HepG2 (cell line): ENCODE results near the gene ANKRD22. TPM values are rescaled to one million over a fixed set of nuclear protein-coding genes. Genes with fewer than 3 reads are reported as not detected.
A peak's percentile ranks its signal among the peaks of the same experiment; 100 is the strongest.

Source experiments
- ATAC-seq: fragments of 200-7000 bp; cut with Tn5 transposase; 3 replicates; pipeline ENCODE4 v1.9.1; 2020; ENCODE audit warnings: mild to moderate bottlenecking, moderate library complexity
- BruUV-seq: library from RNA; stranded (reverse); fragments of 400-500 nt; replicated peaks from 2 replicates; lab custom pipeline; 2021; lab: Mats Ljungman, UMichigan
- CTCF ChIA-PET: fragments of 300-600 bp; formaldehyde crosslinking; extraction: SDS; loops from one replicate; lab custom pipeline; 2021; ENCODE audit warnings: low total read pairs, inconsistent platforms, low intra/inter-chr PET ratio; lab: Yijun Ruan, JAX
- POLR2A ChIA-PET: fragments of 350-600 bp; sonication (Branson Sonifier 250); formaldehyde crosslinking; loops from one replicate; lab custom pipeline; 2020; ENCODE audit warnings: antibody characterized with exemption, inconsistent platforms; lab: Yijun Ruan, JAX
- DNase-seq: peaks from one replicate; pipeline ENCODE4 v3.0.0-alpha.2; 2015; ENCODE audit warnings: low spot score
- FAIRE-seq: peaks from 3 replicates; lab custom pipeline; 2011; peaks lifted over from hg19 to GRCh38; lab: Jason Lieb, UNC
- H2AFZ ChIP-seq: one replicate; pipeline ENCODE4 v1.6.1; 2011; ENCODE audit warnings: low read length, inconsistent platforms
- H3K27ac ChIP-seq: fragments of 300-600 bp; 3 replicates; pipeline ENCODE4 v1.8.0; 2011; ENCODE audit warnings: mixed run types, mild to moderate bottlenecking, mixed read lengths, low read length, inconsistent platforms; ENCODE audit not compliant: insufficient read depth; ENCODE audit errors: extremely low read length
- H3K27me3 ChIP-seq, 2 experiments: fragments of 200-600 bp in 1 of 2; 2 replicates in 1 of 2; 3 replicates in 1 of 2; pipeline versions ENCODE4 v1.6.0 to v1.8.0; 2011; ENCODE audit warnings: low read length in 2 of 2, mild to moderate bottlenecking in 2 of 2, moderate library complexity in 2 of 2, inconsistent platforms in 1 of 2; ENCODE audit not compliant: insufficient read depth in 2 of 2, control insufficient read depth in 1 of 2
- H3K36me3 ChIP-seq, 2 experiments: fragments of 200-600 bp in 1 of 2; replicated peaks in 1 of 2; 2 replicates in 1 of 2; 3 replicates in 1 of 2; pipeline versions ENCODE4 v1.5.1 to v1.8.0; 2011; ENCODE audit warnings: low read length in 2 of 2, inconsistent platforms in 1 of 2; ENCODE audit not compliant: insufficient read depth in 2 of 2, control insufficient read depth in 1 of 2
- H3K4me1 ChIP-seq: 2 replicates; pipeline ENCODE4 v1.5.1; 2012; ENCODE audit warnings: low read length, inconsistent platforms; ENCODE audit not compliant: insufficient read depth
- H3K4me2 ChIP-seq: 2 replicates; pipeline ENCODE4 v1.6.0; 2011; ENCODE audit warnings: low read depth, low read length, inconsistent platforms
- H3K4me3 ChIP-seq, 3 experiments: fragments of 200-600 bp in 1 of 3; sonication (generic), shearing (Covaris generic) in 1 of 3; replicated peaks in 1 of 3; 2 replicates each; pipeline ENCODE4 v1.5.1; 2011 to 2016; ENCODE audit warnings: low read length in 3 of 3, inconsistent platforms in 2 of 3, low read depth in 2 of 3, mild to moderate bottlenecking in 2 of 3, control low read depth in 1 of 3, mixed read lengths in 1 of 3; ENCODE audit not compliant: insufficient read depth in 1 of 3
- H3K79me2 ChIP-seq: one replicate; pipeline ENCODE4 v1.6.1; 2011; ENCODE audit warnings: low read length, inconsistent platforms; ENCODE audit not compliant: insufficient read depth
- H3K9ac ChIP-seq: 2 replicates; pipeline ENCODE4 v1.6.0; 2011; ENCODE audit warnings: mild to moderate bottlenecking, low read depth, low read length, inconsistent platforms; ENCODE audit not compliant: insufficient read depth
- H3K9me3 ChIP-seq: 2 replicates; pipeline ENCODE4 v1.5.1; 2012; ENCODE audit warnings: mild to moderate bottlenecking, low read length
- H4K20me1 ChIP-seq: 2 replicates; pipeline ENCODE4 v1.6.0; 2011; ENCODE audit warnings: inconsistent platforms, mild to moderate bottlenecking, low read length, moderate library complexity; ENCODE audit not compliant: insufficient read depth
- ZNF468 ChIP-seq: sonication (generic); formaldehyde crosslinking; IDR thresholded peaks from 2 replicates; pipeline ENCODE4 v1.8.0; 2022; ENCODE audit warnings: mild to moderate bottlenecking, moderate library complexity, missing genetic modification reagents
- WGBS: methylation state at CpG from one replicate; pipeline ENCODE4 v1.1.6; 2017; ENCODE audit warnings: low lambda C conversion rate; 5-methylcytosine and 5-hydroxymethylcytosine counted together
- in situ Hi-C: cut with HindIII; loops from 2 replicates; pipeline ENCODE4 v1.10.0; 2017; ENCODE audit warnings: low pct_unique_long_range_greater_than_20kb; ENCODE audit not compliant: extremely low pct_ligation_motif_present
- intact Hi-C: fragments of 100-400 bp; cut with micrococcal nuclease; formaldehyde crosslinking; loops from one replicate; pipeline ENCODE4 v1.10.0; 2022; ENCODE audit not compliant: unreplicated experiment
- polyA plus RNA-seq, 8 experiments: library from polyadenylated mRNA; depleted of rRNA in 3 of 8; stranded (reverse) in 7 of 8; unstranded in 1 of 8; fragments of >200 nt; fragmentation: Illumina TruSeq in 4 of 8; extraction: Trizol in 4 of 8; gene quantifications; 2 replicates each; pipeline versions ENCODE4 v1.2.1 to v1.2.3, GENCODE V29; 2011 to 2016; ENCODE audit warnings: low read depth in 4 of 8, missing spikeins in 1 of 8, mixed read lengths in 1 of 8; ENCODE audit not compliant: insufficient read depth in 1 of 8
- total RNA-seq, 5 experiments: library from RNA; depleted of rRNA; stranded (reverse); fragments of >200 nt; fragmentation: Illumina TruSeq; extraction: Trizol; gene quantifications; 2 replicates each; pipeline ENCODE4 v1.2.3, GENCODE V29; 2016; ENCODE audit warnings: low read depth in 1 of 5
- TF ChIP-seq, protein P1 (sequence below): sonication (generic); formaldehyde crosslinking; IDR thresholded peaks from 2 replicates; pipeline ENCODE4 v1.4.0; 2020; ENCODE audit warnings: missing genetic modification reagents

The ANKRD22 gene
- total and polyA plus RNA-seq, 2 of the 13 experiments (the other 11 are each of a cell fraction or from before 2014, with no cell fraction given) = not detected

DNA sequence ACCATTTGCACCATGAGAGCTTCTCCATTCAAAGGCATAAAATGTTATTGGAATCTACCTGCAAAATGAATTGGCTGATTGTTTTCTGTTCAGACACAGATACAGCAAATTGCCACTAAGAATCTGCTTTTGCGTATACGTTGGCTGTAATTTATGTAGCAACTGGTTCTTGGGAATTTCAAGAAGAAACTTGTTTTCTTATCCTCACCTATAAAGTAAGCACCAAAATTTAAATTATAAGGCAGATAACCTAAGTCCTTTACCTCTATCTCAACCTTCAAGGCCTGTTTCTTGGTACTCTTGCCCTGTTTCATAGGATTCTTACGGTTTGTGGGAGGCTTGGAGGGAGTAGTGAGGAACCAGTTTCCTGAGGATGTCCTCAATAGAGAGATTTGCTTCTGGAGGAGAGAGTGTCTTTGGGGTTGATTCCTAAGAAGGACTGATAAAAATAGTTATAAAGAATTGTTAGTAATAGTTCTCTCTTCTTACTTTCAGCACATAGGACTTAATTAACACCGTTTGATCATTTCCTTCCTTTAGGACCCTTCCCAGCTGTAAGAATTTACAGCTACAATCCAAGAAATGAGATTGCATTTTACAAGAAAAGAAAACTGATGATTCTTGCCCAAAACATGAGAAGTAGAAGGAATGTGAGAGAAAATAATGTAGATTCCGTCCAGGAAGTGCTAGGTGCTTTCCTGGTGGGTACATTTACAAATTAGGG is 30.4 kb upstream of the ANKRD22 start:
- H3K4me3 ChIP-seq = no peak overlapping the region
- H4K20me1 ChIP-seq = no peaks in the 10 kb centered on the region
- 80% methylated on average over 5 of the region's 5 CpGs for WGBS
- no peak overlapping the region for H3K9ac ChIP-seq
- BruUV-seq = no TSS peak
- in situ Hi-C loops = no loop called here
- peaks cover 20% of the 10 kb centered on the region for H3K4me1 ChIP-seq
- CTCF ChIA-PET = no interaction called here
- DNase-seq (no peak), ATAC-seq (no peak), FAIRE-seq (no peak)
- H3K9me3 ChIP-seq = no peaks in the 10 kb centered on the region
- peaks cover 0 to 15% of the 10 kb centered on the region in 2 experiments; a peak in 1 of 5 replicates for H3K27me3 ChIP-seq
- no peaks in the 10 kb centered on the region for H3K79me2 ChIP-seq
- intact Hi-C loops = loop anchor here (2.0 to 5.0 kb wide), 3 partner anchors 47 to 140 kb away; no protein-coding TSS in a partner anchor
- H2AFZ ChIP-seq = no peak overlapping the region
- POLR2A ChIA-PET = no interaction called here
- H3K36me3 ChIP-seq = no peaks in the 10 kb centered on the region
- no peak overlapping the region for H3K27ac ChIP-seq
- TF ChIP-seq, protein P1, sequence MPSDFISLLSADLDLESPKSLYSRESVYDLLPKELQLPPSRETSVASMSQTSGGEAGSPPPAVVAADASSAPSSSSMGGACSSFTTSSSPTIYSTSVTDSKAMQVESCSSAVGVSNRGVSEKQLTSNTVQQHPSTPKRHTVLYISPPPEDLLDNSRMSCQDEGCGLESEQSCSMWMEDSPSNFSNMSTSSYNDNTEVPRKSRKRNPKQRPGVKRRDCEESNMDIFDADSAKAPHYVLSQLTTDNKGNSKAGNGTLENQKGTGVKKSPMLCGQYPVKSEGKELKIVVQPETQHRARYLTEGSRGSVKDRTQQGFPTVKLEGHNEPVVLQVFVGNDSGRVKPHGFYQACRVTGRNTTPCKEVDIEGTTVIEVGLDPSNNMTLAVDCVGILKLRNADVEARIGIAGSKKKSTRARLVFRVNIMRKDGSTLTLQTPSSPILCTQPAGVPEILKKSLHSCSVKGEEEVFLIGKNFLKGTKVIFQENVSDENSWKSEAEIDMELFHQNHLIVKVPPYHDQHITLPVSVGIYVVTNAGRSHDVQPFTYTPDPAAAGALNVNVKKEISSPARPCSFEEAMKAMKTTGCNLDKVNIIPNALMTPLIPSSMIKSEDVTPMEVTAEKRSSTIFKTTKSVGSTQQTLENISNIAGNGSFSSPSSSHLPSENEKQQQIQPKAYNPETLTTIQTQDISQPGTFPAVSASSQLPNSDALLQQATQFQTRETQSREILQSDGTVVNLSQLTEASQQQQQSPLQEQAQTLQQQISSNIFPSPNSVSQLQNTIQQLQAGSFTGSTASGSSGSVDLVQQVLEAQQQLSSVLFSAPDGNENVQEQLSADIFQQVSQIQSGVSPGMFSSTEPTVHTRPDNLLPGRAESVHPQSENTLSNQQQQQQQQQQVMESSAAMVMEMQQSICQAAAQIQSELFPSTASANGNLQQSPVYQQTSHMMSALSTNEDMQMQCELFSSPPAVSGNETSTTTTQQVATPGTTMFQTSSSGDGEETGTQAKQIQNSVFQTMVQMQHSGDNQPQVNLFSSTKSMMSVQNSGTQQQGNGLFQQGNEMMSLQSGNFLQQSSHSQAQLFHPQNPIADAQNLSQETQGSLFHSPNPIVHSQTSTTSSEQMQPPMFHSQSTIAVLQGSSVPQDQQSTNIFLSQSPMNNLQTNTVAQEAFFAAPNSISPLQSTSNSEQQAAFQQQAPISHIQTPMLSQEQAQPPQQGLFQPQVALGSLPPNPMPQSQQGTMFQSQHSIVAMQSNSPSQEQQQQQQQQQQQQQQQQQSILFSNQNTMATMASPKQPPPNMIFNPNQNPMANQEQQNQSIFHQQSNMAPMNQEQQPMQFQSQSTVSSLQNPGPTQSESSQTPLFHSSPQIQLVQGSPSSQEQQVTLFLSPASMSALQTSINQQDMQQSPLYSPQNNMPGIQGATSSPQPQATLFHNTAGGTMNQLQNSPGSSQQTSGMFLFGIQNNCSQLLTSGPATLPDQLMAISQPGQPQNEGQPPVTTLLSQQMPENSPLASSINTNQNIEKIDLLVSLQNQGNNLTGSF (CRISPR knock-in tag) = no peak
- TF ChIP-seq ZNF468 (CRISPR knock-in tag) = no peak
- peak overlapping the region; percentile 91; the same call in 1 of the 2 replicates for H3K4me2 ChIP-seq
